ENCODE data around the gene DOCK1.

The DOCK1 gene

GRCh38 chr10:127234306-127234800 lies 329.1 kb downstream of the DOCK1 start:
- DNase-seq = no peak

DNA sequence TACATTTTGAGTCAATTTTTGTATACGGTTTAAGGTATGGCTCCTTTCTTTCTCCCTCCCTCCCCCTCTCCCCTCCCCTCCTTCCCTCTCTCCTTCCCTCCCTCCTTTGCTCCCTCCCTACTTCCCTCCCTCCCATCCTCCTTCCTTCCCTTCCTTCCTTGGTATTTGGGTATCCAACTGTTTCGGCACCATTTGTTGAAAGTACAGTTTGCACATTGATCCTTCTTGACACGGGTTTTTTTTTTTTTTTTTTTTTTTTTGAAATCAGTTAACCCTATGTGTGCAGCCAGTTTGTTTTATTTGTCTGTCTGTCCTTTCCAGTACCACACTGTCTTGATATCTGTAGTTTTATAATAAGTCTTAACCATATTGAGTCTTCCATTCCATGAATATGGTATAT lies 331.0 kb downstream of the DOCK1 start:
- no peak for DNase-seq

- DNase-seq = no peak
Measured at GRCh38 chr10:127242914-127243313, 337.7 kb downstream of the DOCK1 start.

DNA sequence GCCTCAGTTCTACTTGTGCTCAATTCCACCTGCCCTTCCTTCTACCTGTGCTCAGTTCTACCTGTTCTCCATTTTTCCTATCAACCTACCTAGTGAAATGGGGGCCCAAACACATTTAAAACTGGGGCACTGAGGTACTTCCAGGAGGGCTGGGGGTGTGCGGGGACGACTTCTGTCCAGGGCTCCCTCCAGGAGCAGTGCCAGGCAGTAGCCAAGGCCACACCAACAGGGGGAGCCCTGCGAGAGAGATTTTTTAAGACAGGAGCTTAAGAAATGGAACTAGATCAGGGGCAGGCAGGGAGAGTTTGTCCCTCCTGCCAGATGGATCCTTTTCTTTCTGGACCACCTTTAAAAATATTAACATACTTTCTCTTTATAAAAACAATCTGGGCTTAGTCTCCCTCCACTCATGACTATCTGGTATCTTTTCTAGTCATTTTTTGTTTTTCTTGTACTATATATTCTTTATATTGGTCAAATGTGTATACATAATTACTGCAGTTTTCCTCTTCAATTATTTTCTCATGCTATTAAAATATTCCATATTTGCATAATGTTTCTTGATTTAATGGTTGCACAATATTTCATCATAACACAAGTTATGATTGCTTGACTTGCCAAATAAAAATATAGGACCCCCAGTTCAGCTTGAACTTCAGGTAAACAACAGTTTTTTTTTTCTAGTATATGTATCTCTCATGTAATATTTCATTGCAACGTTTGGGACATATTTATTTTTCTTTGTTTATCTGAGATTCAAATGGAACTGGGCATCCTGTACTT lies 338.5 kb downstream of the DOCK1 start:
- DNase-seq = no peak

- DNase-seq = no peak
Measured at GRCh38 chr10:127245456-127245855, 340.2 kb downstream of the DOCK1 start.

- DNase-seq = no peak
Measured at GRCh38 chr10:127250031-127250430, 344.8 kb downstream of the DOCK1 start.

DNA sequence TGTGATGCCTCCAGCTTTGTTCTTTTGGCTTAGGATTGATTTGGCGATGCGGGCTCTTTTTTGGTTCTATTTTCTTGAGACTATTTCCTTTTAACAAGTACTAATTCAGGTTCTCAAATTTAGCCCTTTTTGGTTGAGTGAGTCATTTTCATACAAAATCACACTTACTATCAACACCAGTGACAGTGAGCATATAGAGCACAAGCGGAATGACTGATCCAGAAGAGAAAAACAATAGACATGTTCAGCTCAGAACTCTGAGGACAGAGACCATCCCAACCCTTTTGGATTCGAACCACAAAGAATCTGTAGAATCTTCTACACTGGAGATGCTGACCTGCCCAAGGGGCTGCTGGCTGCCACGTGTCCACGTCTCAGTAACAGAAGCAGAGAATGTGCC lies 347.6 kb downstream of the DOCK1 start:
- DNase-seq = no peak

- DNase-seq = no peak
Measured at GRCh38 chr10:127254276-127254675, 349.0 kb downstream of the DOCK1 start.

DNA sequence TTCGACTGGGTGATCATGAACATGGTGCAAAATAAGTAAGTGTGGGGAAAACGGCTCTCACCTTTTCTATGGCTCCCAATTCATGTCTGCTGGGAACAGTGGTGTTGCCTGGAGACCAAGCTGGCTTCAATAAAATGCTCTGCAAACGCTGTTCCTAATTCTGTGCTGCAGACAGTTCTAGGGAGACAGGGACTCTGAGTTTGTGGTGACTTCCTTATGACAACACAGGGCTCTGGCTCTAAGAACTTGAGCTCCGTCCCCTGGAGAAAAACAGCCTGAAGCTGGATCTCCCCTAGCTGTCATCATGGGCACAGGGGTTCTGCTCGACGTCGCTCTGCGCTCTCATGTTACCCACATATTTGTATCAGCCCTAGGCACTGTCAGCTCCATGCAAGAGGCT lies 352.2 kb downstream of the DOCK1 start:
- DNase-seq = no peak

DNA sequence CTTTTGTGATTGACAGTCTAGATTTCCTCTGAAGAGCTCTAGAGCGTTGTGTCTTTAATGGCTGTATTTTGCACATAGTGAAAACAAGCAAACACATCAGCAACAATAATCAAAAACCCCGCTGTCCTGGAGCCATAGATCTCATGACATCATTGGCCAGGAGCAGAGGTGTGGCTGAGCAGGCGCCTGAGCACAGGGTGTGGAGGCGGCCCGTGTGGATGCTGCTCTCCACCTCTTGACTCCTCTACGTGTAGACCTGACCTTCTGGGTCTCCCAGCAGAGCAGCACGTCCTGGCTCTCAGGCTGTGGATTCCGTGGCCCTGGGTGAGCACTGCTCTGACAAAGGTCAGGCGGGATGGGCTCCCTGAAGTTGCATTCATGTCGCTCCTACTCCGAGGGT lies 354.1 kb downstream of the DOCK1 start:
- DNase-seq = no peak

GRCh38 chr10:127262606-127263005 lies 357.4 kb downstream of the DOCK1 start:
- no peak for DNase-seq

DNA sequence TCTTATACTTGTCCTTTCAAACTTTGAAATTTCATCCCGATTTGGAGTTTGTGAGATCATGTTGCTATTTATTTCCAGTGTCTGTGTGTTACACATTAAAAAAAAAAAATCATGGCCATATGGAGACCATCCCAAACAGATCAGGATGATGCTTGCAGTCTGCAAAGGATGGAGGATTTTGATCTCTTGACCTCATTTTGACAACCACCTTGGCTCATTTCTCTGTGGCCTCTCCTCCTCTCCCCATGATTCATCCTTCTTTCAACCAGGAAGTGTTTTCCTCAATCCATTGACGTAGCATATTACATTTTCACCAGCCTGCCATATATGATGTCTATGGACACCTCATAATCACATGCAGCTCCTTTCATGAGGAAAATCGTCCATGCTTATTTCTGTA lies 360.1 kb downstream of the DOCK1 start:
- no peak for DNase-seq

- no peak for DNase-seq
Measured at GRCh38 chr10:127266431-127266830, 361.2 kb downstream of the DOCK1 start.

GRCh38 chr10:127267442-127267841 lies 362.2 kb downstream of the DOCK1 start:
- no peak for DNase-seq

DNA sequence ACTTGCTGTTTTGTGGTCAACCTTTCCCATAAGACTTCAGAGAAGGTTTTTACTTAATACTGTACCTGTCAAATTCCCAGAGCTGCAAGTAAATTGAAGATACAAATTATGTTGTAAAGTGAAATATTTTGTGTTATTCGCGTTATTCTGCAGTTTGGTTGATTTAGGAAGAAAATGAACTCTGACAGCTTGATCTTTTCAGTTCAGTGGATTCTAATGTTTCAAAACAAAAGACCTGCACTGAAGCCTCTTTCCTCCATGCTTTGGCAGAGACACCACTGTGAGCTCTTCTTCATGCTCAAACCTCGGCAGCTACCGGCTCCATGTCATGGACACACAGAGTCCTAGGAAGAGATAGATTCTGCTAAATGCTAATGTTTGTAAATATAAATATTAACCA lies 366.8 kb downstream of the DOCK1 start:
- no peak for DNase-seq

- DNase-seq = no peak
Measured at GRCh38 chr10:127275272-127275671, 370.0 kb downstream of the DOCK1 start.

- DNase-seq = no peak
Measured at GRCh38 chr10:127275793-127276450, 370.7 kb downstream of the DOCK1 start.

- DNase-seq = no peak
Measured at GRCh38 chr10:127276794-127277462, 371.7 kb downstream of the DOCK1 start.

DNA sequence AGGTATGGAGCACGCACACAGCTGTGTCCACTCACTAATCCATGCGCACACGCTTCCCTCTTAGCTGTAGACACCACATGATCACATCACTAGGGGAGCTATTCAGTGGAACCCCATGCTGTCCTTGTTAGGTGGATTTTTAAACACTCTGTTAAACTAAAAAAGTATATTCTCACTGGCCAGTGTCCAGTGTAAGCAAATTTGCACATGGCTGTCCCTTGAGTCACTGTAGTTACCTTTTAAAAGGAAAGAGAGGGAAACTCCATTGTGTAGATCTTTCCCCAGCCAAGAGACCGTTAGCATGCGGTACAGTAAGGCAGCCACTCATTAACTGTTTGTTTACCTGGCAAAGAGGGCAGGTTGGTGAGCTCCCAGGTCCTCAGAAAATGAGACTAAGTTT lies 372.8 kb downstream of the DOCK1 start:
- DNase-seq = no peak

GRCh38 chr10:127279334-127279774 lies 374.1 kb downstream of the DOCK1 start:
- no peak for DNase-seq

- DNase-seq = no peak
Measured at GRCh38 chr10:127280446-127280845, 375.2 kb downstream of the DOCK1 start.

DNA sequence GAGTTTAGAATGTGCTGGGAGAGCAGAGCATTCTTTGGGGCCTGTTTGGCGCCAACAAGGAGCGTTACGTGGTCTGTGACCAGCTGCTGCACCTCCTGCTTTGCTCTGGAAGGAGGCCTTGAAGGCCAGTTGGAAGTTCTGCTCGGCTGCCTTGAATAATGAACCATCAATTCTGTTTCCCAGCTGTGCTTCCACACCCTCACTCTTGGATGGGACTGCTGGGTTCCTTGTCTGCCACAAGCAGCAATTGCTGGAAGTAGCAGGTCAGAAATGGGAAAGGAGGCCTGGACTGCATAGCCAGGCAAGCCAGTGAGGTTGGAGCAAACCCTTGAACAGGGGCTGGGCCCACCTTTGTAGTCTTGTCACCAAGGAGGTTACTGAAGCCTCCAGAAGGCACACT lies 377.8 kb downstream of the DOCK1 start:
- peak in 1 of 2 experiments; percentile 64 for DNase-seq

GRCh38 chr10:127283576-127283975 lies 378.3 kb downstream of the DOCK1 start:
- no peak for DNase-seq

DNA sequence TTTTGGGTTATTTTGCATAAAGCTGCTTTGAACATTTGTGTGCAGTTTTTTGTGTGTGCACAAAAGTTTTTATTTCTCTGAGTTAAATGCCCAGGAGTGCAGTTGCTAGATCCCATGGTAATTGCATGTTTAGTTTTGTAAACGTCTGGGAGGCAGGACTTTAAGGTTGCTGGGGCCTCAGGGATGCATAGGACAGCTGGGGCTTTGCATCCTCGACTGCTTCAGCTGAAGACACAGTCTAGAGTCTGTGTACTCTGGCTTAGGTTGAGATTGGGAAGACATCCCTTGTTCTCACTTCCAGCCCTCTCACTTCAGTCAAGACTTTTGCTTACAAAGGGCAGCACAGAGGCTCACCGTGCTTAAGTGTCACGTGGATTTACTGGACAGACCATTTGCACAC lies 385.6 kb downstream of the DOCK1 start:
- no peak for DNase-seq

Measured in NCI-H446 (cell line).